MM.1S (cell line): ENCODE data around the gene ALDH8A1.

Experiments used
- CTCF ChIP-seq: fragments of 300-600 bp; sonication (generic); IDR thresholded peaks from 2 replicates; pipeline ENCODE4 v1.5.1; 2016; ENCODE audit warnings: antibody characterized with exemption, low read length, mixed read lengths
- EZH2phosphoT487 ChIP-seq: fragments of 300-600 bp; sonication (generic); IDR thresholded peaks from 2 replicates; pipeline ENCODE4 v1.6.1; 2018; ENCODE audit warnings: antibody characterized with exemption, low read length

DNA sequence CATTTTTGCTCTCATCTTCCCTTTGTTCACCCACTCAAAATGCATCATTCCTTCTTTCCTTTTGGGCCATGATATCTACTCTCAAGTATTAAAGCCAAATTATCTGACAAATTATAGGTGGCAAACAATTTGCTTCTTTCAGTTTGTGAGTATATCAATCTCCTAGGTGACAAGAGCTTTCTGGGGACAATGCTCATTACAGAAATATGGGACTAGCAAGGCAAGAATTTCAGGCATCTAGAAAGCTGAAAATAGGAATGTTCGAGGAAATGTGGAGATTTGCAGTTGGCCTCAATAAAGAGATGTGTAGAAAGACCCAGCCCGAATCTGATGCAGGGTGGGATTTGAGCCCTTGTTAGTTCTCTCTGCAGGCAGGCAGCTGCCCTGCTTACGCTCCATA, 71.8 kb downstream of the ALDH8A1 start:
- TF ChIP-seq CTCF (no peak), EZH2phosphoT487 (no peak)
